Testis (tissue), 2 donors: Measurements from ENCODE around the gene ARL9.

Experiments used
- CTCF ChIP-seq, 3 experiments: fragments of 450-650 bp in 2 of 3; fragments of 200-600 bp in 1 of 3; sonication (generic) in 1 of 3; IDR thresholded peaks; one replicate each; pipeline ENCODE4 v1.5.1; 2016 to 2019; ENCODE audit warnings: antibody characterized with exemption in 3 of 3, mild to moderate bottlenecking in 2 of 3, moderate library complexity in 1 of 3
- POLR2A ChIP-seq: fragments of 450-650 bp; IDR thresholded peaks from one replicate; pipeline ENCODE4 v1.6.1; 2017; ENCODE audit warnings: antibody characterized with exemption, mild to moderate bottlenecking, moderate library complexity

GRCh38 chr4:56463711-56464110, 41.9 kb upstream of the ARL9 start:
- TF ChIP-seq POLR2A, result no peak
- TF ChIP-seq CTCF (IDR thresholded peaks at IDR 0.05), result no peak
